Astrocyte (in vitro differentiated cells and primary cell): ENCODE measurements around the gene ABCC11.

Experiments used
- EZH2 ChIP-seq: IDR thresholded peaks from 2 replicates; pipeline ENCODE4 v1.6.1; 2012; ENCODE audit warnings: mild to moderate bottlenecking, low read length, inconsistent platforms; ENCODE audit not compliant: insufficient read depth
- TF ChIP-seq, protein P1 (sequence below): IDR thresholded peaks from 2 replicates; pipeline ENCODE4 v1.5.1; 2011; ENCODE audit warnings: low read depth, mild to moderate bottlenecking, inconsistent platforms, low read length, moderate library complexity; ENCODE audit not compliant: insufficient read depth

- TF ChIP-seq, protein P1, sequence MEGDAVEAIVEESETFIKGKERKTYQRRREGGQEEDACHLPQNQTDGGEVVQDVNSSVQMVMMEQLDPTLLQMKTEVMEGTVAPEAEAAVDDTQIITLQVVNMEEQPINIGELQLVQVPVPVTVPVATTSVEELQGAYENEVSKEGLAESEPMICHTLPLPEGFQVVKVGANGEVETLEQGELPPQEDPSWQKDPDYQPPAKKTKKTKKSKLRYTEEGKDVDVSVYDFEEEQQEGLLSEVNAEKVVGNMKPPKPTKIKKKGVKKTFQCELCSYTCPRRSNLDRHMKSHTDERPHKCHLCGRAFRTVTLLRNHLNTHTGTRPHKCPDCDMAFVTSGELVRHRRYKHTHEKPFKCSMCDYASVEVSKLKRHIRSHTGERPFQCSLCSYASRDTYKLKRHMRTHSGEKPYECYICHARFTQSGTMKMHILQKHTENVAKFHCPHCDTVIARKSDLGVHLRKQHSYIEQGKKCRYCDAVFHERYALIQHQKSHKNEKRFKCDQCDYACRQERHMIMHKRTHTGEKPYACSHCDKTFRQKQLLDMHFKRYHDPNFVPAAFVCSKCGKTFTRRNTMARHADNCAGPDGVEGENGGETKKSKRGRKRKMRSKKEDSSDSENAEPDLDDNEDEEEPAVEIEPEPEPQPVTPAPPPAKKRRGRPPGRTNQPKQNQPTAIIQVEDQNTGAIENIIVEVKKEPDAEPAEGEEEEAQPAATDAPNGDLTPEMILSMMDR: no peak
- TF ChIP-seq EZH2: no peak
These were observed 35.3 kb downstream of the ABCC11 start for GRCh38 chr16:48212033-48212432.
